ENCODE measurements around the gene PCDHGB1.

- TF ChIP-seq POLR2A (IDR thresholded peaks at IDR 0.05) (no peak), CTCF (IDR thresholded peaks at IDR 0.05) (no peak), EP300 (IDR thresholded peaks at IDR 0.05) (no peak)
These were observed 30.2 kb upstream of the PCDHGB1 start for GRCh38 chr5:141319699-141320098.
